Trophoblast cell (in vitro differentiated cells and primary cell): Measurements from ENCODE around the gene FRMD4A.

Source experiments
- DNase-seq, 2 donors: peaks; one replicate each; pipeline ENCODE4 v3.0.0-alpha.2; 2016
- H2AFZ ChIP-seq: 2 replicates; pipeline ENCODE4 v1.6.1; 2013; ENCODE audit warnings: low read length, moderate library complexity, mild to moderate bottlenecking; ENCODE audit not compliant: insufficient read depth, poor library complexity
- H2AK5ac ChIP-seq: 2 replicates; pipeline ENCODE4 v1.6.1; 2013; ENCODE audit warnings: mild to moderate bottlenecking, low read length
- H2BK120ac ChIP-seq: 2 replicates; pipeline ENCODE4 v1.6.1; 2013; ENCODE audit warnings: low read length, mild to moderate bottlenecking, moderate library complexity; ENCODE audit not compliant: insufficient read depth, poor library complexity
- H2BK12ac ChIP-seq: 2 replicates; pipeline ENCODE4 v1.6.1; 2013; ENCODE audit warnings: mild to moderate bottlenecking, low read length, moderate library complexity
- H2BK5ac ChIP-seq: 2 replicates; pipeline ENCODE4 v1.6.1; 2013; ENCODE audit warnings: low read length, low read depth, moderate library complexity, mild to moderate bottlenecking; ENCODE audit not compliant: poor library complexity
- H3K14ac ChIP-seq: 2 replicates; pipeline ENCODE4 v1.6.1; 2013; ENCODE audit warnings: mild to moderate bottlenecking, low read length
- H3K18ac ChIP-seq: 2 replicates; pipeline ENCODE4 v1.6.1; 2013; ENCODE audit warnings: mild to moderate bottlenecking, low read length
- H3K23ac ChIP-seq: 2 replicates; pipeline ENCODE4 v1.6.1; 2013; ENCODE audit warnings: low read length
- H3K27ac ChIP-seq: 2 replicates; pipeline ENCODE4 v1.5.1; 2013; ENCODE audit warnings: low read depth, mild to moderate bottlenecking, inconsistent platforms, low read length, moderate library complexity
- H3K27me3 ChIP-seq: 2 replicates; pipeline ENCODE4 v1.6.1; 2013; ENCODE audit warnings: inconsistent platforms, mild to moderate bottlenecking, low read length, moderate library complexity; ENCODE audit not compliant: insufficient read depth
- H3K36me3 ChIP-seq, 2 experiments: 1 replicate in 1 of 2; 2 replicates in 1 of 2; pipeline ENCODE4 v1.6.1; 2013; ENCODE audit warnings: low read length in 2 of 2, mild to moderate bottlenecking in 2 of 2, moderate library complexity in 1 of 2; ENCODE audit not compliant: insufficient read depth in 2 of 2, control insufficient read depth in 1 of 2
- H3K4ac ChIP-seq: 2 replicates; pipeline ENCODE4 v1.6.1; 2013; ENCODE audit warnings: low read depth, mild to moderate bottlenecking, low read length, moderate library complexity
- H3K4me1 ChIP-seq, 2 experiments: 1 replicate in 1 of 2; 2 replicates in 1 of 2; pipeline ENCODE4 v1.6.1; 2013; ENCODE audit warnings: low read length in 2 of 2, mild to moderate bottlenecking in 2 of 2, moderate library complexity in 1 of 2; ENCODE audit not compliant: insufficient read depth in 2 of 2, control insufficient read depth in 1 of 2
- H3K4me2 ChIP-seq: 2 replicates; pipeline ENCODE4 v1.6.1; 2013; ENCODE audit warnings: inconsistent platforms, mild to moderate bottlenecking, low read length, moderate library complexity
- H3K4me3 ChIP-seq: 2 replicates; pipeline ENCODE4 v1.5.1; 2013; ENCODE audit warnings: mild to moderate bottlenecking, low read depth, low read length, inconsistent platforms
- H3K79me1 ChIP-seq: one replicate; pipeline ENCODE4 v1.6.1; 2013; ENCODE audit warnings: low read length
- H3K79me2 ChIP-seq: 2 replicates; pipeline ENCODE4 v1.6.1; 2013; ENCODE audit warnings: low read length, mild to moderate bottlenecking; ENCODE audit not compliant: control insufficient read depth, insufficient read depth, poor library complexity
- H3K9ac ChIP-seq: 2 replicates; pipeline ENCODE4 v1.6.1; 2013; ENCODE audit warnings: mild to moderate bottlenecking, low read length
- H3K9me3 ChIP-seq: 2 replicates; pipeline ENCODE4 v1.6.1; 2013; ENCODE audit warnings: low read depth, mild to moderate bottlenecking, control low read depth, inconsistent platforms, low read length; ENCODE audit not compliant: insufficient read depth
- H4K12ac ChIP-seq: 2 replicates; pipeline ENCODE4 v1.6.1; 2013; ENCODE audit warnings: low read depth, mild to moderate bottlenecking, low read length, moderate library complexity
- H4K8ac ChIP-seq: 2 replicates; pipeline ENCODE4 v1.6.1; 2013; ENCODE audit warnings: low read depth, mild to moderate bottlenecking, low read length, moderate library complexity
- H4K91ac ChIP-seq: one replicate; pipeline ENCODE4 v1.6.1; 2013; ENCODE audit warnings: low read depth, mild to moderate bottlenecking, low read length, moderate library complexity
- WGBS: extraction: QIAGEN DNeasy Blood & Tissue Kit; methylation state at CpG from one replicate; pipeline ENCODE4 v1.1.7; 2013; ENCODE audit warnings: missing lambda C conversion rate; ENCODE audit not compliant: insufficient read length, insufficient coverage; ENCODE audit errors: extremely low coverage; 5-methylcytosine and 5-hydroxymethylcytosine counted together

The FRMD4A gene

GRCh38 chr10:13678101-13678843 is 652.5 kb downstream of the FRMD4A start:
- Histone ChIP-seq H2BK5ac (no peak overlapping the region), H3K23ac (no peak overlapping the region), H4K91ac (no peak overlapping the region), H3K79me2 (no peaks in the 10 kb centered on the region), H3K14ac (no peak overlapping the region), H2BK12ac (no peak overlapping the region), H3K9me3 (no peaks in the 10 kb centered on the region), H2BK120ac (no peak overlapping the region), H2AK5ac (no peak overlapping the region), H3K79me1 (no peaks in the 10 kb centered on the region), H3K27me3 (no peaks in the 10 kb centered on the region), H3K36me3 (peaks cover 17 to 29% of the 10 kb centered on the region in 2 experiments), H4K8ac (no peak overlapping the region), H2AFZ (no peak overlapping the region), H3K4me2 (no peak overlapping the region), H3K18ac (no peak overlapping the region), H3K4ac (no peak overlapping the region), H3K4me1 (peaks cover 0 to 2% of the 10 kb centered on the region in 2 experiments), H3K9ac (no peak overlapping the region), H4K12ac (no peak overlapping the region), H3K27ac (no peak overlapping the region), H3K4me3 (no peak overlapping the region)
- DNase-seq: no peak
- no CpG with 5 or more reads among the region's 13 CpGs for WGBS

GRCh38 chr10:13674645-13675588 is 655.8 kb downstream of the FRMD4A start:
- Histone ChIP-seq H2BK120ac (no peak overlapping the region), H3K14ac (no peak overlapping the region), H2AK5ac (no peak overlapping the region), H3K4ac (no peak overlapping the region), H3K9ac (no peak overlapping the region), H4K8ac (no peak overlapping the region), H2BK12ac (no peak overlapping the region), H3K27ac (no peak overlapping the region), H3K36me3 (peaks cover 20 to 34% of the 10 kb centered on the region in 2 experiments), H3K23ac (no peak overlapping the region), H4K12ac (no peak overlapping the region), H3K9me3 (no peaks in the 10 kb centered on the region), H2BK5ac (no peak overlapping the region), H3K79me1 (peaks cover 2% of the 10 kb centered on the region), H3K4me3 (no peak overlapping the region), H3K79me2 (no peaks in the 10 kb centered on the region), H4K91ac (no peak overlapping the region), H2AFZ (no peak overlapping the region), H3K18ac (no peak overlapping the region), H3K4me1 (peaks cover 5 to 10% of the 10 kb centered on the region in 2 experiments), H3K27me3 (no peaks in the 10 kb centered on the region), H3K4me2 (no peak overlapping the region)
- no CpG with 5 or more reads among the region's 20 CpGs for WGBS
- DNase-seq: no peak

- Histone ChIP-seq H3K36me3 (peaks cover 30 to 34% of the 10 kb centered on the region in 2 experiments), H3K4me3 (no peak overlapping the region), H3K4ac (no peak overlapping the region), H3K9ac (no peak overlapping the region), H3K79me1 (peaks cover 10% of the 10 kb centered on the region), H2AFZ (no peak overlapping the region), H3K9me3 (no peaks in the 10 kb centered on the region), H3K27ac (no peak overlapping the region), H3K14ac (no peak overlapping the region), H4K8ac (no peak overlapping the region), H3K4me2 (no peak overlapping the region), H3K4me1 (peaks cover 12 to 22% of the 10 kb centered on the region in 2 experiments), H2BK5ac (no peak overlapping the region), H4K12ac (no peak overlapping the region), H3K23ac (no peak overlapping the region), H4K91ac (no peak overlapping the region), H2BK120ac (no peak overlapping the region), H3K79me2 (peaks cover 3% of the 10 kb centered on the region), H3K27me3 (no peaks in the 10 kb centered on the region), H2AK5ac (no peak overlapping the region), H3K18ac (peak overlapping the region; percentile 37), H2BK12ac (no peak overlapping the region)
- DNase-seq: no peak
- no CpG with 5 or more reads among the region's 8 CpGs for WGBS
Observed at GRCh38 chr10:13673156-13673555, 657.6 kb downstream of the FRMD4A start.

GRCh38 chr10:13672548-13672947 is 658.2 kb downstream of the FRMD4A start:
- H3K14ac ChIP-seq: no peak overlapping the region
- H4K12ac ChIP-seq: no peak overlapping the region
- no peak overlapping the region for H2AK5ac ChIP-seq
- no peak overlapping the region for H4K8ac ChIP-seq
- H2BK12ac ChIP-seq: no peak overlapping the region
- no peak for DNase-seq
- no peak overlapping the region for H3K4ac ChIP-seq
- H3K18ac ChIP-seq: no peak overlapping the region
- H4K91ac ChIP-seq: no peak overlapping the region
- H3K79me2 ChIP-seq: peaks cover 3% of the 10 kb centered on the region
- H2BK120ac ChIP-seq: no peak overlapping the region
- peaks cover 12 to 22% of the 10 kb centered on the region in 2 experiments for H3K4me1 ChIP-seq
- no peak overlapping the region for H2AFZ ChIP-seq
- no peak overlapping the region for H3K4me2 ChIP-seq
- peaks cover 10% of the 10 kb centered on the region for H3K79me1 ChIP-seq
- WGBS: no CpG with 5 or more reads among the region's 7 CpGs
- no peaks in the 10 kb centered on the region for H3K9me3 ChIP-seq
- no peak overlapping the region for H3K9ac ChIP-seq
- no peak overlapping the region for H3K27ac ChIP-seq
- H3K23ac ChIP-seq: no peak overlapping the region
- H3K27me3 ChIP-seq: no peaks in the 10 kb centered on the region
- no peak overlapping the region for H3K4me3 ChIP-seq
- no peak overlapping the region for H2BK5ac ChIP-seq
- peaks cover 32 to 38% of the 10 kb centered on the region in 2 experiments for H3K36me3 ChIP-seq
